GM19395 (cell line): ENCODE measurements around the gene C2CD2L.
"Not testable (repeated sequence)": the region's sequence is repeated elsewhere in the genome, so short reads cannot be mapped to it uniquely, and the experiment has no call there.

Source experiments
- ATAC-seq: cut with Tn5 transposase; IDR thresholded peaks from one replicate; pipeline ENCODE4 v1.9.1; 2021; ENCODE audit warnings: mild to moderate bottlenecking, moderate library complexity; ENCODE audit not compliant: unreplicated experiment

C2CD2L gene

DNA sequence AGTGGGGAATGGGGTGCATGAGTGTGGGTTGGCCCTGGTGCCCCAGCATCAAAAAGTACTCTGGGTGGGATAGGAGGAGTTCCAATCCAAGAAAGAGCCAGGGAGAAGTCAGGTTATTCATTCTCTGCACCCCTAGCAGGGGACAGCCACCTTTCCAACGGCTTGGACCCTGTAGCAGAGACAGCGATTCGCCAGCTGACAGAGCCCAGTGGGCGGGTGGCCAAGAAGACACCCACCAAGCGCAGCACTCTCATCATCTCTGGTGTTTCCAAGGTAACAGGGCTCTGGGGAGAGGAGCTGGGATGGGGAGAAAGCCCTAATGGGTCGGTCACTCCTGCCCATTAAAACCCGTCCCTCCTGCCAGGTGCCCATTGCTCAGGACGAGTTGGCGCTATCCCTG, 6.6 kb downstream of the C2CD2L start:
- ATAC-seq = no peak

DNA sequence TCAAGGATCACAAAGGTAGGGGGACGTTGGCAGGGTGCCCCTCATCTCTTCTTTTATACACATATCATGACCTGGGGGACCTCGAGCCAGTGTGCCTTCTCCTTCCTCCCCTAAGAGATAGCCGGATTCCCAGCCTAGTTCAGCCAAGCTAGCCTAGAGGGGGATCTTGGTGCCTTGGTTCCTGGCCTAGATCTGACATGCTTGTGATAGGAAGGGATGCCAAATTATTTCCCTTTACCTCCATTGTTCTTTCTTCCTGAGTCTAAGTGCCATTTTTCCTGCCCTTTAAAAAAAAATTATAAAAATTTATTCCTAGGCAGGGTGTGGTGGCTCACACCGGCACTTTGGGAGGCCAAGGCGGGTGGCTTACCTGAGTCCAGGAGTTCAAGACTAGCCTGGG, 7.2 kb downstream of the C2CD2L start:
- ATAC-seq = no peak

- no peak for ATAC-seq
These were observed 8.5 kb downstream of the C2CD2L start for GRCh38 chr11:119115484-119116234.

DNA sequence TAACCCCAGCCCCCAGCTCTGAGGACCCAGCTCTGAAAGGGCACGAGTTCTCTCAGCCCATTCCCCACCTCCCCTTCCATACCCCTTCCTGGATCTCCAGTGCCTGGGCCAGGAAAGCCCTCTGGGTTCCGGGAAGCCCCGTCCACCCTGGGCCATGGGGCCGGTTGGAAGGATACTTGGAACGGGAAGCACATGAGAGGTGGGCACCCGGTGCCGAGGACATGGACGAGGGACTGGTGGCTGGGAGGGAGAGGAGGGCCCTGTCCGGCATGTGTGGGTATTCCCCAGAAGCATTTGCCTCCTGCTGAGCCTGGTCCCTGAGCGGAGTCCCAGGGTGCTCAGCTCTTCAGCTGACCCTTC, 9.1 kb downstream of the C2CD2L start:
- ATAC-seq = no peak

GRCh38 chr11:119116601-119117000, 9.5 kb downstream of the C2CD2L start:
- ATAC-seq = no peak

GRCh38 chr11:119117004-119117706, 10.0 kb downstream of the C2CD2L start:
- ATAC-seq = no peak

DNA sequence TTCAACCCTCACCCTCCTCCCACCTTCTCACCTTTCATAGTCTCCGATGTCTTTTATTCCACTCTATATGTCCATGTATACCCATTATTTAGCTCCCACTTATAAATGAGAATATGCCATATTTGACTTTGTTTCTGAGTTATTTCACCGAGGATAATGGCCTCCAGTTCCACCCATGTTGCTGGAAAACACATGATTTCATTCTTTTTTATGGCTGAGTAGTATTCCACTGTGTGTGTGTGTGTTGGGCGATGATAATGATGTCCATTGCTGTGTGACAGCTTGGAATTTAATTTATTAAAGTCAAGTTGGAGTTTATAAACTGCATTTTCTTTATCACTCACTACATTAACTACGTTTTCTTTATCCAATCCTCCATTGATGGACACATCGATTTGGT, 11.1 kb downstream of the C2CD2L start:
- ATAC-seq = no peak

- ATAC-seq = no peak
These were observed 11.8 kb downstream of the C2CD2L start for GRCh38 chr11:119118946-119119345.

DNA sequence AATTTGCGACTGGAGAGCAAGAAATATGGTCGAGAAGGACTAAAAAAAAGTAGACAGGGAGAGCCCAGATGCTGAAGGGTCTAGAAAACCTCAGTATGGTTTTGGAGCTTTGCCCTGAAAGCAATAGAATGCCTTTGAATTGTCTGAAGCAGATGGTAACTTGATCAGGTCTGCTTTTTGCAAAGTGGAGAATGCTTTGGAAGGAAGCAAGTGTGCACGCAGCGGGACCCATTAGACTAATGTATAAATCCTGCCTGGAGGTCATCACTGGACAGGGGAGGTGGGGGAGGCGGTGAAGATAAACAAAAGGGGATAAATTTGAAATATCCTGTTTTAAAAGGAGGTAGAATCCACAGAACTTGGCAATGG, 13.5 kb downstream of the C2CD2L start:
- ATAC-seq = no peak

- peak; percentile 94 for ATAC-seq
These were observed 14.1 kb downstream of the C2CD2L start, which contains the start of gene HINFP for GRCh38 chr11:119121008-119121810. Gene HINFP, plus strand, starts transcription at chr11:119121580. Its CDS starts 5,365 bp downstream, at chr11:119126945.

GRCh38 chr11:119121811-119122124, 14.6 kb downstream of the C2CD2L start:
- ATAC-seq = peak; percentile 8

DNA sequence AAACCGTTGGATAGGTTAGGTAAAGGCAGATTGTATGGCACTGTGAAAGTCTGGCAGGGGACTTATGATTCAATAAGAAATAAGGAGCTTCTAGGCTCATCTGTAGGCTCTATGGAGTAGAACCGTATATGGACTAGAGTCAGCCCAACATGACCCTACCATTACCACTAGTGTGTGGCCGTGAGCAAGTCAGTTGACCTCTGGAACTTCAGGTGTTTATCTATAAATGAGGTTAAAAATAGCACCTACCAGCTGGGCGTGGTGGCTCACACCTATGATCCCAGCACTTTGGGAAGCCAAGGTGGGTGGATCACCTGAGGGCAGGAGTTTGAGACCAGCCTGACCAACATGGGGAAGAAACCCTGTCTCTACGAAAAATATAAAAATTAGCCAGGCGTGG, 18.7 kb downstream of the C2CD2L start:
- no peak for ATAC-seq

- no peak for ATAC-seq
These were observed 19.6 kb downstream of the C2CD2L start for GRCh38 chr11:119126675-119127268.

DNA sequence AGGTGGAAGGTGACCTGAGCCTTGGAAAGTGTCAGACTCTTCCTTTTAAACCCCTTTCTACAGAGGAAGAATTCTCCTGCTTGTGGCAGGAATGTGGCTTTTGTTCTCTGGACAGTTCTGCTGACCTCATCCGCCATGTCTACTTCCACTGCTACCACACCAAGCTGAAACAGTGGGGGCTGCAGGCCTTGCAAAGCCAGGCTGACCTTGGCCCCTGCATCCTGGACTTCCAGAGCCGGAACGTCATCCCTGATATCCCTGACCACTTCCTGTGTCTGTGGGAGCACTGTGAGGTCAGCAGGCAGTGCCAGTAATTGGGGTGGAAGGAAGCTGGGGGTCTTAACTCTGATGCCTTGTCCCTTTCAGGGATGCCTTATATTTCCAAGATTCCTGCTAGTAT, 23.5 kb downstream of the C2CD2L start:
- ATAC-seq = no peak

DNA sequence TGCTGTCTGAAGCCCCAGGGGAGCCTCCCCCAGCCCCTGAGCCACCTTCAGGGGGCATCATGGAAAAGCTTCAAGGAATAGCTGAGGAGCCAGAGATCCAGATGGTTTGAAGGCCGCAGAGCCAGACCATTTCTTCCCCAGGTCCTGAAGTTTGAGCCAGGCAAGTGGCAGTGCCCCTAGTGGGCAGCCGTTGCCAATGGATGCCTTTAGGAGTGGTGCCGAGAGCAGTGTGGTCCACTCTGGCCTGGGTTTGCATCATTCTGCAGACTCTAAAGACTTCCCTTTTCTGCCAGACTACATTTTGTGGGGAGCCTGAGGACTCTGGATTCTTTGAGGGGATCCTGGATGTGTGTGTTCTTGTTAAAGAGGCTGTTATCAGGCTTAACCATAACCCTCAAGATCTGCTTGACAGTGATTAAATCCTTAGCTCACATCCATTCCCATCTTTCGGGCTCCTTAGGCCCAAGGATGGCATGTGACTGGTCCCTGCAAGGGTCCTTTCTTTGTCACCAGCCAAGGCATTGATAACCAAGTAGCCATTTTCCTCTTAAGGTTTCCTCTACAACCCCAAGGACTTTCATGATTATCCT, 27.3 kb downstream of the C2CD2L start:
- no peak for ATAC-seq

- not testable (repeated sequence) for ATAC-seq
These were observed 32.1 kb downstream of the C2CD2L start for GRCh38 chr11:119139276-119139675.

- ATAC-seq = peak; percentile 65
These were observed 37.8 kb downstream of the C2CD2L start for GRCh38 chr11:119144825-119145486.

- ATAC-seq = no peak
These were observed 38.4 kb downstream of the C2CD2L start for GRCh38 chr11:119145551-119145950.

DNA sequence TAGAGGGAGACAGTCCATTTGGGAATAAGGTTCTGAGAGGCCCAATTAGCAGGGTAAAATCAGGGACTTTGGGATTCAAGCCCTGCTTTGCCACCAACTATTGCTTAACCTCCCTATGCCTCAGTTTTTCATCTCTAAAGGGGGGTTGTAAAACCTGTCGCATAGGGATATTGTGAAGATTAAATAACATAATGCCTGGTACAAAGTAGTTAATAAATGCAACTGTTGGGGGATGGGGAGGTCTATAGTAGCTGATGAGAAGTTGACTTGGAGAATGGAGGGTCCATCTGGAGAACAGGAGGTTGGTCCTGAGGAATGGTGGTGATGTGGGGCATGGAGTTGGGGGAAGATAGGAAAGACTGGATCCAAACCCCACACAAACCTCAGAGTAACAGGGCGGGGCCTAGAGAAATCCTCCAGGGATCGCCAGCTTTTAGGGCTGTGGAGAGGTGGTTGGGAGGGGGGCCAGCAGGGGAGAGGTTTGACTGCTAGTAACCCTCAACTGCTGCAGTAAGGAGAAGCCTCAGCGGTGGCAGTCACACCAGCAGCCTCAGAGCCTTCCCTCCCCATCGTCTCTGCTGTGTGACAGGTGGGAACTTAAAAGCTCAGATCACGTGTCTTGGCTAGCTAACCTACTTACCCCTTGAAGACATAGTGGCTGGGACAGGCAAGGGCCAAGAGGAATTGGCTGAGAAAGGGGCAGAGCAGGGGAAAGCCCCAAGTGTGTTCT, 40.6 kb downstream of the C2CD2L start:
- ATAC-seq = no peak

DNA sequence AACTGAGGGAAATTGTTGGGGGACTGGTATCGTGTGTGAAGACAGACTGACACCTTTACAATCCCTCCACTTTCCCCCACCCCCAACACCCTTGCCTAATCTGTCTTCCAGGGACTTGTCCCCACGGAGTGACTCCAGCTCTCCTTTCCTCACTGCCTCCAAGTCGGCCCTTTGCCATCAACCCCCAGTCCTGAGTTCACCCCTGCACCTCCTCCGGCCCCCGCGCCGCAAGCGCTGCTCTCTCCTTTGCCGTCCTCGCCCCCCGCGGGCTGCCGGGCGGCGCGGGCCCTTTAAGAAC, 41.5 kb downstream of the C2CD2L start:
- ATAC-seq = no peak
